ENCODE measurements around the gene XYLT2.

XYLT2 gene

DNA sequence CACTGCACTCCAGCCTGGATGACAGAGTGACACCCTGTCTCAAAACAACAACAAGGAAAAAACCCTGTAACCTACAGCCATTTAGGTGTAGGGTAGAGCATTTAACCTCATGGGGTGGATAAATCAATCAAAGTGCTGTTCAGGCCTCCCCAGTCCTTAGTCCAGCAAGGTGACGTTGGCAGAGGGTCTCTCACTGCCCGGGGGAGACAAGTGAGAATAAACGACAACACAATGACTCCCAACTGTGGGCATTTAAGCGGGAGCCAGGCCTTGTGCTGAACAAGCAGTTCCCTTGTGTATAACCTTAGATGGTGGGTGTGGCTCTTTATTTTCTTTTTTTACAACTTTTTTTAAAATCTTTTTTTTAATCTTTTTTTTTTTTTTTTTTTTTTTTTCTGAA is 42.3 kb upstream of the XYLT2 start:
- TF ChIP-seq, protein P1, sequence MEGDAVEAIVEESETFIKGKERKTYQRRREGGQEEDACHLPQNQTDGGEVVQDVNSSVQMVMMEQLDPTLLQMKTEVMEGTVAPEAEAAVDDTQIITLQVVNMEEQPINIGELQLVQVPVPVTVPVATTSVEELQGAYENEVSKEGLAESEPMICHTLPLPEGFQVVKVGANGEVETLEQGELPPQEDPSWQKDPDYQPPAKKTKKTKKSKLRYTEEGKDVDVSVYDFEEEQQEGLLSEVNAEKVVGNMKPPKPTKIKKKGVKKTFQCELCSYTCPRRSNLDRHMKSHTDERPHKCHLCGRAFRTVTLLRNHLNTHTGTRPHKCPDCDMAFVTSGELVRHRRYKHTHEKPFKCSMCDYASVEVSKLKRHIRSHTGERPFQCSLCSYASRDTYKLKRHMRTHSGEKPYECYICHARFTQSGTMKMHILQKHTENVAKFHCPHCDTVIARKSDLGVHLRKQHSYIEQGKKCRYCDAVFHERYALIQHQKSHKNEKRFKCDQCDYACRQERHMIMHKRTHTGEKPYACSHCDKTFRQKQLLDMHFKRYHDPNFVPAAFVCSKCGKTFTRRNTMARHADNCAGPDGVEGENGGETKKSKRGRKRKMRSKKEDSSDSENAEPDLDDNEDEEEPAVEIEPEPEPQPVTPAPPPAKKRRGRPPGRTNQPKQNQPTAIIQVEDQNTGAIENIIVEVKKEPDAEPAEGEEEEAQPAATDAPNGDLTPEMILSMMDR (IDR thresholded peaks at IDR 0.05; ENCODE audit: extremely low read depth, missing control alignments), result no peak
- no peak for DNase-seq (ENCODE audit: low spot score)

DNA sequence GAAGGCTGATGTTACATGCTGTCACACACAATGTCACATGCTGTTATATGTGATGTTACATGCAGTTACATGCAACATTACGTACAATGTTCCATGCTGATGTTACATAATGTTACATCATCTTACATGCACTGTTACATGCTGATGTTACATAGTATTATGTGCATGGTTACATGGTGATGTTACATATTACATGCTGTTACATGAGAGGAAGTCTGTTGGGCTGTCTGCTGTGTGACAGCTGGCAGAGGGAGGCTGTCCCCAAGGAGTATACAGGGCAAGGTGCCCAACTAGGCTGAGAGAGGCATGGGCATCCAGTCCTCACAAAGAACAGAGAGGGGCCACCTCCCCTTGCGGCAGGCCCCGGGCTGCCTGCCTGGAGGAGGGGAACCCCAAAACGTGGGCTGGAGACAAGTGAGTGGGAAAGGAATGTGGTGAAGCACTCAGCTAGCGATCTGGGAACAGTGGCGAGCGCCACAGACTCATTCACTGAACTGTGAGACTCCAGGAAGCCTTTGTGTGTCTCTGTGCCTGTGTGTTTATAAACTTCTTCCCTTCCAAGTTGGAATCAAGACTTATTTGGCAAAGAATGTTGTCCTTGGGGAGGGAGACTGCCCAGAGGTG is 41.0 kb upstream of the XYLT2 start:
- TF ChIP-seq, protein P1 (IDR thresholded peaks at IDR 0.05; ENCODE audit: extremely low read depth, missing control alignments), result no peak
- DNase-seq (ENCODE audit: low spot score), result no peak

DNA sequence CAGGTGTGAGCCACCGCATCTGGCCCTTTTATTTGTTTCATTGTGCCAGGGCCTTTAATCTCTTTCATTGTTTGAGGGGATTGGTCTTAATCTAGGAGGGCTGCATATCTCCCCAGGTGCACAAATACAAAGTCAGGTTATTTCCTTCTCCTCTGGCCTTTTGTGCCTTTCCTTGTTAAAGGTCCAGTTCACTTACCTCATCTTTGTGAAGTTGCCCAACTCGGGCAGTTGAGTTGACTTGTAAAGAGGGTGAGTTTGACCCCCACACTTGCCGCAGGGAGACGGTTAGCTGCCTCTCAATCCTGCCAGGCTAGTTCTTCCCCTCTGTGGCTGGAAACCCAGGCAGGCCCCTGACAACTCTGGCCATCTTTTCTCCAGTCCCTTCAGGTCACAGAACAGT is 38.3 kb upstream of the XYLT2 start:
- DNase-seq (ENCODE audit: low spot score), result no peak
- TF ChIP-seq, protein P1 (IDR thresholded peaks at IDR 0.05; ENCODE audit: extremely low read depth, missing control alignments), result no peak

DNA sequence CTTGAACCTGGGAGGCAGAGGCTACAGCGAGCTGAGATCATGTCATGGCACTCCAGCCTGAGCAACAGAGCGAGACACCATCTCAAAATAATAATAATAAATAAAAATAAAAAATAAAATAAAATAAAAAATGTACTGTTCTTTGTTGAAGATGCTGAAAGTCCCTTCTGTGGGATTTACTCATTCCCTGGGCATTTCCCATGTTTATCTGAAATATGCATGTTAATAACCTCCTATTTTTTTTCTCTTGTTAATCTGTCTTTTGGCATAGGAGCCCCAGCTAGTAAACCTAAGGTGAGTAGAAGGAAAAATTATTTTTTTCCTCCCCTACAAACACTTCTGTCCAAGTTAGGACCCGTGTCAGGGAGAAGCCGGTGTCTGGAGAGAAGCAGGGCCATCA is 37.3 kb upstream of the XYLT2 start:
- TF ChIP-seq, protein P1 (IDR thresholded peaks at IDR 0.05; ENCODE audit: extremely low read depth, missing control alignments), result no peak
- no peak for DNase-seq (ENCODE audit: low spot score)

DNA sequence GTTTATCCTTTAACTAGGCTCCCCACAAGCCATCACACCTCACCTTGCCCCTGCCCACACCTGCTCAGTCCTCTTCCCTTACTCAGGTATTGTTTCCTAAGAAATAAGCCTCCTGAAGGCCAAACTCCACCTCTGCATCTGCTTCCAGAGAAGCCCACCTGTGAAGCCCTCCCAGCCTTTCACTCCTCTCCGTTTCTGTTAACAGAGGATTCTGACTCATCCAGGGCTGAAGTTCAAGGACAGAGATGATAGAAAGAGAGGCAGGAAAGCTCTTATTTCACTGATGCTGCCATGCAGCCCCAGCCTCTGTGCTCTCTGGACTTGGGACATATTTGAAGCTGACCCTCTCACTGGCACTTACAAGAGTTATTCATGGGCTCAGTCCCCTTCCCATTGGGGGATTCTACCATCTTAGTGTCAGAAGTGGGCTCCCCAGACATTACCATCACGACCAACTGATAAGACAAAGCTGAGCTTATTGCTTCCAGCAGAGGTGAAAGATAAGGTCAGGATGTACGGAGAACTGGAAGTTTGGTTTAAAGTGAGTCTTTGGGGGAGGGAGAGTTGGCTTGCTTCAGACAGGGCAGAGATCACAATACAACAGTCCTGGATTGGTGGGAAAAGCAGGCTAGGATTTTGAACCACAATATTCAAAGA is 35.3 kb upstream of the XYLT2 start:
- no peak for DNase-seq (ENCODE audit: low spot score)
- TF ChIP-seq, protein P1 (IDR thresholded peaks at IDR 0.05; ENCODE audit: extremely low read depth, missing control alignments), result no peak

DNA sequence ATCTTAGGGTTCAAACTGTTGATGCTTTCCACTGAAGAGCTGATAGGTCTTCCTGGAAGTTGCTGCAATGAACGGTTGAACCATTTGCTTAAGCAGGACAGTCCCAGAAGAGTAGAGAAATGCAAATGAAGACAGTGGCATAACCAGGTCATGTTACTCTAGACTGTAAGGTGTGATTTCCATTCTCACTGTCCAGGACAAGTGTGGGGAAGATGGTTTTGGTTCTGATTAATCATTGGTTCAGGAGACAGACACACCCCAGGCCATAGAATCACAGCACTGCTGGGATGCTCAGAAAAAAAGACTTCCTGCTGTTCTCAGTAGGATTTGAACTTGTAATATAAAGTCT is 34.8 kb upstream of the XYLT2 start:
- DNase-seq (ENCODE audit: low spot score), result no peak
- TF ChIP-seq, protein P1 (IDR thresholded peaks at IDR 0.05; ENCODE audit: extremely low read depth, missing control alignments), result no peak

DNA sequence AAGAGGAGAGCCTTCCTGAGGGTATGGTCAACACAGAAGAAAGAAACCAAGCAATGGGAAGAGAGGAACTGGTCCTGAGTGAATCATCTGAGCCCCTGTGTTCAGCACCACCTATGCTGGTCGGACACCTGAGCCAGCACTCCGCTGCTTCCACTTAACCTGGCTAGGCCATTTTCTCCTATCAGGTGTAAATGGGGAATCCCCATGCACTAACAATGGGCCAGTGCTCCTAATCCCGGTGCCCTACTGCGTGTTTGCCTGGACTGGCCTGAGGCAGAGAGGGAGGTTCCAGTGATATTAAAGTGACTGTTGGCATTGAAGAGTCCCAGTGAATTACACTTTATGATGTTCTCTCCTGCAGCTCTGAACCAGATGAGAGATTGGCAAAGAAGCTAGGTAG is 34.4 kb upstream of the XYLT2 start:
- TF ChIP-seq, protein P1 (IDR thresholded peaks at IDR 0.05; ENCODE audit: extremely low read depth, missing control alignments), result no peak
- DNase-seq (ENCODE audit: low spot score), result no peak

Measured in GM20000 (cell line).